H54 (cell line): ENCODE results near the gene SHISA6.
"Not testable (repeated sequence)": the region's sequence is repeated elsewhere in the genome, so short reads cannot be mapped to it uniquely, and the experiment has no call there.

Experiments used
- DNase-seq: peaks from one replicate; pipeline ENCODE4 v3.0.0; 2011; ENCODE audit warnings: low spot score, mixed read lengths; ENCODE audit not compliant: insufficient read length
- FAIRE-seq: peaks from 3 replicates; lab custom pipeline; 2011; peaks lifted over from hg19 to GRCh38; lab: Jason Lieb, UNC
- POLR2A ChIP-seq: IDR thresholded peaks from 2 replicates; pipeline ENCODE4 v1.6.1; 2011; ENCODE audit warnings: low read depth, mild to moderate bottlenecking, low read length

Gene SHISA6

DNA sequence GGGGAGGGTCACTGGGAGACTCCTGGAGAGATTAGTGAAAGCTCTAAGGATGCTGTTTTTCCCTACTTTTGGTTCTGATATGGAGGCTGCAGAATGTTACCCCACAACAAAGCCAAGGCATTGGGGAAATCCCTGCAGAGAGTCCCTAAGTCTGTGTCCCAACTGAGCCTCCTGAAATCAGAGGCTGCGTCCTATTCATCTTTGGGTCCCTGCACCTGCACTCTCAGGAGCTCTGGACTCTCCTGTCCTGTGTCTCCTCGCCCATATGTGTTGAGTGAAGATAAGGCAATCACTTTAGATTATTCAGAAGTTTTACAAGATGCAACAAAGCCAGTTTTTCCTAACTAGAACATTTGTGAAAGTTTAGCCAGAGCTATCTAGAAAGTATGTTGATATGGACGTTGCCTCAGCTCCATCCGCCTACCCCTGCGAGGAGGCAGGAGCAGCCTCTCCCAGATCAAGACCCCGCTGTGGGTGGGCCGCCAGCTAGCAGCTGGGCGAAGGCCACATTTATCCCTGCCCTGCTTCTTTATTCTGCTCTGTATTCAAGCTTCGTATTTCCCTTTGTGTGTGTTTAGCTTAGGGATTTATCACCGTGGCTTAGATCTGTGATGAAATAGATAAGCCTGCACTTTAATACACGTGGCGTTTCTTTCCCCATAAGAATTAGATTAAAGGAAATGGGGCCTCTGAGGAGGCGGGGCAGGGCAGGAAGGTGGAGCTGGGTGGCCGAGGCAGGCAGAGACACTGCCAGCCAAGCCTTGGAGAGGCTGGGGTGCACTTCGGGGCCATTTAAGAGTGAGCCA is 37.4 kb downstream of the SHISA6 start:
- no peak for FAIRE-seq
- no peak for DNase-seq
- no peak for TF ChIP-seq POLR2A

DNA sequence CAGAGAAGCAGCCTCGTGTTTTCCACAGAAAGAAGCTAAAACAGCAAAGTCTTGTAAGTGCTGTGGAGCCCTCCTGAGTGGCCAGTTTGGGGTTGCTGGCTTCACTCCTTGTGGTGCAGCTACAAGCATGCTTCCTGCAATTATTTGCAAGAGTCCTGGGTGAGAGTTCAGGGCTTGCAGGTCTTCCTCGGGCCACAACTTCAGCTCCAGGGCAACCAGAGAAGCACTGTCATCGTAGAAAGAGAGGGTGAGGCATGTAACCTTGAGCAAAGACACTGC is 37.9 kb downstream of the SHISA6 start:
- DNase-seq (no peak), FAIRE-seq (no peak)
- TF ChIP-seq POLR2A, result no peak

DNA sequence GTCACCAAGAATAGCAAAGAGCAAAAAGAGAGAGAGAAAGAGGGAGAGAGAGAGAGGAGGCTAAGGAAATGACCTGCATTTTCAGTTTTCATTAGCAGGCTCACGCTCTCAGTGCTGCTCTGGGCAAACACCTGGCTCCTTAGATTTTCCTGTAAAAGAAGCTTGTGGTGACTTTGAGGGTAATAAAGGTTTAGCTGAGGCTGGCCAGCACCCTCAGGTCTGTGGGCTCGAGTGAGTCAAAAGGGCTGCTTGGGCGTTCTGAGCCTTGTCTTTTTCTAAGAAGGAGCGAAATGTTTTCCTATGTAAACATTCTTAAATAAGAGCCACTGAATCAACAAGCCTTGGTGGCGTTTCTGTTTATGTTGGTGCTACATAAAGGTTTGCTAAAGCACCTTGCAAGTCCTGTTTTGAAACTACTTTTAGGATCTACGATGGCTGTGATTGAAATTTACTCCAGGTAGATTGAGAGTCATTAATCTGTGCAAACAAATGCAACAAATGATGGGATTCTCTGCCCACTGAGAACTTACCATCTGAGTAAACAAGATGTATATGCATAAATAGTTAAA is 38.8 kb downstream of the SHISA6 start:
- DNase-seq (no peak), FAIRE-seq (no peak)
- TF ChIP-seq POLR2A, result no peak

DNA sequence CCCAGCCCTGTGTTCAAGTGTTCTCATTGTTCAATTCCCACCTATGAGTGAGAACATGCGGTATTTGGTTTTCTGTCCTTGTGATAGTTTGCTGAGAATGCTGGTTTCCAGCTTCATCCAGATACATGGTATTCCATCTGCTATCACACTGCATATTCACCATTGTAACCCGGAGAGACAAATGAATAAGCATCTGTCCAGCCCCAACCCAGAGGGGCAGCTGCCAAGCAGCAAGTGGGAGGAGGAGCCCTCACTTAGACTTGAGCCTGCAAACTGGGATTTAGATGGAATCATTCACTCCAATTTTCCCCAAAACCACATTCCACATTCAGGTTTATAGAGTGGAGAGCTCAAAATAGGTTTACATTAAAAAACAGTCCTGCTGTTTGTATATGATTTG is 41.6 kb downstream of the SHISA6 start:
- TF ChIP-seq POLR2A, result no peak
- no peak for FAIRE-seq
- DNase-seq, result no peak

DNA sequence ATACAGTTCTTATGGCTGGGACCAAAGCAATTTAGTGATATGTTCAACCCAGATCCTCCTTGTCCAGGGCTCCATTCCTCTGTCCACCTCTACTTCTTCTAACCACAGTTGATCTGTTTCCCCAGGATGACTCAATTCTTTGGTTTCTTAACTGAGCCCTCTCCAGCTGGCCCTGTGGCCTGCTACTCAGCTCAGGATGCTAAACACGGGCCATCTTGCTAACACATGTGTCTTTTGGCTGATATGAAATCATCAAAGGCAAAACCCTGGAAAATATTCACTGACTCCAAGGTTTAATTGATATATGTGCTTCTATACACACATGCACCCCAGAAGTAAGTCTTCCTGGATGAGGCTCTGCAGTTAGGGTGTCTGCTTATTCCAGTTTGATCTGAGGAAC is 43.8 kb downstream of the SHISA6 start:
- no peak for FAIRE-seq
- no peak for TF ChIP-seq POLR2A
- DNase-seq, result no peak

DNA sequence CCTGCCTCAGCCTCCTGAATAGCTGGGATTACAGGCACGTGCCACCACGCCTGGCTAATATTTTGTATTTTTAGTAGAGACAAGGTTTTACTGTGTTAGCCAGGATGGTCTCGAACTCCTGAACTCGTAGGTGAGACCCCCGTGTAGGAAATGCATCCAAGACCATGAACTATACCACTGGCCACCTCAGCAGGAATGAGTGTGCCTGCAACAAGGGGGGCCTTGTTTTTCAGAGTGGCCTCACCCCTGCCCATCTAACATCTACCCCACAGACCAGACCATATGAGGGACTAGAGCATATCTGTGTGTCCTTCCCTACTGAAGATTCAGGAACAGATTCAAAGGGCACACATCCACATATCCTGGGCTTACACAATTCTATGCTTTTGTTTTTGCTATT is 44.9 kb downstream of the SHISA6 start:
- FAIRE-seq (no peak), DNase-seq (no peak)
- TF ChIP-seq POLR2A, result no peak

DNA sequence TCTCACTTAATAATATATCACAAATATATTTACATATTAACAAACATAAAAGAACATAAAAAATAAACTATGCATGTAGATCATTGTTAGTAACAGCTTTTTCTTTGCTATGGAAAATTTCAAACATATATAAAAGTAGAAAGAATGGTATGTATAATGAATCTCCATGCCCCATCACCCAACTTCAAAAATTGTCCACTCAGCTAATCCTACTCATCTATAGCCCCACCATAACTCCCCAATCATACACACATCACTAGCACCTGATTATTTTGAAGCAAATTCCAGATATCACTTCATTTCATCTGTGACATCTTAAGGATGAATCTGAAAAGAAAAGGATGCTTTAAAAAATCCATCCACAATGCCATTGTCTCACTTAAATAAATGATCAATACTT is 46.8 kb downstream of the SHISA6 start:
- no peak for TF ChIP-seq POLR2A
- FAIRE-seq, result no peak

DNA sequence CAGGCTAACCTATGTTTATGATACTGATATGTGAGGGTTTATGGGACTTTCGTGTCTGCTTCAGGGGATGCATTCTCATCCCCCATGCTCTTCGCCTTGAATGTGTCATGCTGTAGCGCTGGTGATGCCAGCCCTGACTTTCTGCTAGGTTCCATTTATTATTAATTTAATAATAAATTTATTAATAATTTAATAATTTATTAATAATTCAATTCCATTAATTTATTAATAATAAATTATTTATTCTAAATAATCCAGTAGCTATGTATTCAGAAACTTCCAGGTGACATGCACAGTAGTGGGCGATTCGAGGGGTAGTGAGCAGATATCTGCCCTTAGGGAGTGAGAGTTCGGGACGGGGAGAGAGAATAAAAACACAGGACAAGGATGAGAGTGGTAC is 49.8 kb downstream of the SHISA6 start:
- TF ChIP-seq POLR2A, result no peak
- DNase-seq, result no peak
- no peak for FAIRE-seq

More for the DNA sequence above, 46.8 kb downstream of the SHISA6 start:
- DNase-seq, result no peak

DNA sequence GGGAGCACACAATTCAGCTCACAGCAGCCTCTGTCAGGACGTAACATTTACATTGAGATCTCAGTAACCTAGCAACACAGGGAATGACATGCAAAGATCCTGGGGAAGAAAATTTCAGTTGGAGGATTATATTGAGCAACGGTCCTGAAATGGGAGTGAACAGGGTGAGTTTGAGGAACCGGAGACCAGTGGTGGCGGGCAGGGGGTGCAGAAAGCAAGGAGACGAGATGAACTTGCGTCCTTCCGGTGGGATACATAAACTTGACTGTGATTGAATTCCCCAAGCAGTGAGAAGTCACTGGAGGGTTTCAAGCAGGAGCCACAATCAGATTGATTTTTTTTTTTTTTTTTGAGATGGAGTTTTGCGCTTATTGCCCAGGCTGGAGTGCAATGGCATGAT is 51.5 kb downstream of the SHISA6 start:
- DNase-seq (no peak), FAIRE-seq (no peak)
- no peak for TF ChIP-seq POLR2A

DNA sequence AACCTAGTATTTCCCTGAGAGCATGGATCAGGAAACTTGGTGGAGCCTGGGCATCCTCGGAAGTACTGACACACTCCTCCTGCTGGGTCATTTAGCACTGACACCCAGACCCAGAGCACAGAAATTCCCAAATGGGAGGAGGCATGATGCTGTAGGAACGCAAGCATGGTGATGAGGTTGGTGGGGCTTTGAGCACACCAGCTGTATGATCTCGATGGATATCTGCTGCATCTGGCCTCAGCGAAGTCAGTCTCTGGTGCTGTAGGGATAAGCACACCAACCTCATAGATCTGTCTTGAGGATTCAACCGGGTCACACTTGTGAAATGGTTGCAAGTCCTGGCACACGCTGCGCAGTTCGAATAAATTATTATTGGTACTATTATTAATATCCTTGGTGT is 52.5 kb downstream of the SHISA6 start:
- FAIRE-seq (no peak), DNase-seq (no peak)
- no peak for TF ChIP-seq POLR2A

DNA sequence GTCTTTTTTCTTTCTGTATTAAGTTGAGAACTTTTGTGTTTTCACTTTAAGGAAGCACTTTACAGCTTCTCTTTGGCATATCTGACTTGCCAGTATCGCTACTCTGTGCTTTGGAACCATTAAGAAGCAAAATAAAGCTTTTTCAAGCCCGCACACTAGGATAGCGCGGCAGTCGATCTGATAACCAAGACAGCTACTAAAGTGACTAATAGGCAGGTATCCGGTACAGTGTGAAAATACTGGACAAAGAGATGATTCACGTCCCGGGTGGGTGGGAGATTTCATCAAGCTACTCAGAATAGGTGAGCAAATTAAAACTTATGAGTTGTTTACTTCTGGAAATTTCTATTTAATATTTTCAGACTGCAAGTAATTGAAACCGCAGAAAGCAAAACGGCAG is 53.8 kb downstream of the SHISA6 start:
- TF ChIP-seq POLR2A, result no peak
- DNase-seq, result no peak
- FAIRE-seq, result no peak

DNA sequence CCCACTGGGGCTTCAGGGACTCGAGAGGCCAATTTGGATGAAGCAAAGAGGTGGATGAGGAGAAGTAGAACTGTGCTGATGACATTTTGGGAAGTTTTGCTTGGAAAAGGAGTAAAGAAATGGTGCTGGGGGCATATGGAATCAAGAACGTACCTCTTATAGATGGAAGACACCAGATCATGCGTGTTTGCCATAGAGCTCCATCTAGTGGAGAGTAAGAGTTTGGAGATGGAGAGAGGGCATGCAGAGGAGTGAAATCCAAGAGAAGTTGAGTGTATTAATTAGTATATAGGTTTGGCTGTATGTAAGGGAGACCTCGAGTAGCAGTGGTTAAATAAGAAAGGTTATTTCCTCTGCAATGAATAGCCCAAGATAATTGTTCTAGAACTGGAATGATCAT is 56.0 kb downstream of the SHISA6 start:
- DNase-seq, result no peak
- FAIRE-seq, result no peak
- no peak for TF ChIP-seq POLR2A

DNA sequence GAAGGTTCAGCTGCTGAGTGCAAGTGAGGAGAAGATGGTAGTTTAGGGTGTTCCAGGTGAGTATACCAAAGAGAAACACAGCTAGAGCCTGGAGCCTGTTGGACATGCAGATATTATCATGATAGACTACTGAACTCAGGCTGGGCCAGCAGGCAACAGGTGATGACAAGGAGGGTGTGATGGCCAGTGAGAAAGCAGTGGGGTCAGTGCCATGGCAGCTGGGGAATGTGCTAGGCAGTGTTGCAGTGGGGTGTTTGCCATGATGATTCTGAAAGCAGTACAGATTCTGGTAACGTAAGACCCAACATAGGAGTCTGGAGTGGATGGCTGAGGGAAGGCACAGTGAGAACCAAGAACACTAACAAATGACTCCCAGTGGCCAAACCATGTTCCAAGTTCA is 57.4 kb downstream of the SHISA6 start:
- TF ChIP-seq POLR2A, result no peak
- no peak for DNase-seq
- no peak for FAIRE-seq

DNA sequence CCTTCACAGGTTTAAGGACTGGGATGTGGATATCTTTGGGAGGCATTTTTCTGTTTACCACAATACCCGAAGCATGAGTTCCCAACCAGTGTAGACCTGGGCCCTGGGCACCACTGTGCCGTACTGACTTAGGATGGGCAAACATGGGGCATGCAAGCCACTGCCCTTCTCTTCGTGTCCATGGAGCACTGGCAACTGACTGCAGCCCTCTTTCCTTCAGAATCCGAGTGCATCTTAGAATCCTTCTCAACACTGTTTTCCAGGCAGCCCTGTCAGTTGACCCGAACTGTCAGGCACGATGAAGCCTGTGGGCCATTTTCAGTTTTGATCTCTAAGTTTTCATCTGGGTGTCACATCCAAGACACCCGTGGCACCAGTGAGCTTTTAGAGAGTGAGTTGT is 59.2 kb downstream of the SHISA6 start:
- no peak for TF ChIP-seq POLR2A
- no peak for FAIRE-seq
- DNase-seq, result no peak

DNA sequence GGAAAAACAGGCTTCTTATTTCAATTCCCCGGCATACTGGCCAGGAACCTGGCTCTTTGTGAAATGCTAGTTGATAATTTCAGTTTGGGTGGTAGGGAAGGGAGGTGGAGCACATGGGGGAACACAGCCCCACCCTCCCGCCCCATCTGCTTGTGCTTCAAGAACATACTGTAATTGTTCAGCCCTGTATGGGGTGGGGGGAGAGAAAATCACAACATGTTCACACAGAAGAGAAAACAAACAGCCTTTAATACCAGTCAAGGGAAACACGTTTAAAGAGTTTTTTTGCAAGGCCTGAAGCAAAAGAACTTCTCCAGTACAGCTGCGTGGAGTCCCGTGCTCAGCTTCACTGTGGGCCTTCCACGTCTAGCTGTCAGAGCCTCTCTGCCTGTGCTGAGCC is 59.7 kb downstream of the SHISA6 start:
- no peak for FAIRE-seq
- DNase-seq, result no peak
- no peak for TF ChIP-seq POLR2A

DNA sequence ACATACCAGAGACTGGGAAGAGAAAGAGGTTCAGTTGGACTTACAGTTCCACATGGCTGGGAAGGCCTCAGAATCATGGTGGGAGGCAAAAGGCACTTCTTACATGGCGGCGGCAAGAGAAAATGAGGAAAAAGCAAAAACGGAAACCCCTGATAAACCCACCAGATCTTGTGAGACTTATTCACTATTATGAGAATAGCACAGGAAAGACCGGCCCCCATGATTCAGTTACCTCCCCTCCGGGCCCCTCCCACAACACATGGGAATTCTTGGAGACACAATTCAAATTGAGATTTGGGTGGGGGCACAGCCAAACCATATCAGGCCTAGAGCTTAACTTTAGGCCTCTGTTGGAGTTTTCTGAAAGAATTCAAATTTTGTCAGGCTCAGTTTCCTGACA is 60.9 kb downstream of the SHISA6 start:
- not testable (repeated sequence) for FAIRE-seq

More for the DNA sequence above, 60.9 kb downstream of the SHISA6 start:
- DNase-seq, result not testable (repeated sequence)
